ENCODE data around the gene NDUFS2. TPM values are rescaled to one million over a fixed set of nuclear protein-coding genes. Genes with fewer than 3 reads are reported as not detected.

The NDUFS2 gene
- total and polyA plus RNA-seq, 9 of the 15 experiments (the other 6 are each of a cell fraction or from before 2014, with no cell fraction given), result 70.0 to 176 (median 141) TPM

DNA sequence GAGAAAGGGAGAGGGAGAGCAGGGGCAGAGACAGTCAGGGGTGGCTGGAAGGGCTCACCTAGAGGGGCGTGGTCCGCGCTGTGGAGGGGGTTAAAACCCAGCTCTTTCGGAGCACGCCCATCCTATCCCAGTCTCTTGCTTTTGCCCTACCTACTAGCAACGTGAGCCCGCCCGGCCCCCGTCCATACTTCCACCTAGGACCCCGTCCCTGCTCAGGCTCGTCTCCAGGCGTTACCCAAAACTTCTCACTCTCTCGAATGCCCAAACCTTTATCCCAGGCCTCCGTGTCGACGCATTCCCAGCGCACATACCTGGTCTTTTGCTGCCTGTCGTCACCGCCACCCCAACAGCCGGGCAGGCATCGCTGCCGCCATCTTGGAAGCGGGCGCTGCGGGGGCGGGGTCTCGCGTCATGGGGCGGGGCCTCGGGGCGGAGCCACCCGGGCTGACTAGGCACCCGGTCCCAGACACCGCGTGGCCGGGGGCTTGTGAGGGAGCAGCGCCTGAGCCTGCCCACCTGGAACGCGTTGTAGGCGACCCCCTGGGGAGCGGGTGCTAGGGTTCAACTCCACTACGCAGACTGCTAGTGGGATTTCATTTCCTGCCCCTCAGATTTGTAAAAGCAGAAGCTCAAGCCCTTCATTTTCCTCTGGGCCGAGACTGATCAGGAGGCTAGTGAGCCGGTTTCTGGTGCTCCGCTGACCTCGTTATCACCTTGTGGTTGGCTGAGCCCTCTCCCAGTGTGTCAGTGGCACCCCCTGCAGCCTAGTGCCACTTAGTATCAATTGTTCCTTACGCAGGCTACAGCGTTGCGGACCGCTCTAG lies 24.8 kb upstream of the NDUFS2 start, which contains the start of gene B4GALT3 (continued):
- TF ChIP-seq, protein P1, sequence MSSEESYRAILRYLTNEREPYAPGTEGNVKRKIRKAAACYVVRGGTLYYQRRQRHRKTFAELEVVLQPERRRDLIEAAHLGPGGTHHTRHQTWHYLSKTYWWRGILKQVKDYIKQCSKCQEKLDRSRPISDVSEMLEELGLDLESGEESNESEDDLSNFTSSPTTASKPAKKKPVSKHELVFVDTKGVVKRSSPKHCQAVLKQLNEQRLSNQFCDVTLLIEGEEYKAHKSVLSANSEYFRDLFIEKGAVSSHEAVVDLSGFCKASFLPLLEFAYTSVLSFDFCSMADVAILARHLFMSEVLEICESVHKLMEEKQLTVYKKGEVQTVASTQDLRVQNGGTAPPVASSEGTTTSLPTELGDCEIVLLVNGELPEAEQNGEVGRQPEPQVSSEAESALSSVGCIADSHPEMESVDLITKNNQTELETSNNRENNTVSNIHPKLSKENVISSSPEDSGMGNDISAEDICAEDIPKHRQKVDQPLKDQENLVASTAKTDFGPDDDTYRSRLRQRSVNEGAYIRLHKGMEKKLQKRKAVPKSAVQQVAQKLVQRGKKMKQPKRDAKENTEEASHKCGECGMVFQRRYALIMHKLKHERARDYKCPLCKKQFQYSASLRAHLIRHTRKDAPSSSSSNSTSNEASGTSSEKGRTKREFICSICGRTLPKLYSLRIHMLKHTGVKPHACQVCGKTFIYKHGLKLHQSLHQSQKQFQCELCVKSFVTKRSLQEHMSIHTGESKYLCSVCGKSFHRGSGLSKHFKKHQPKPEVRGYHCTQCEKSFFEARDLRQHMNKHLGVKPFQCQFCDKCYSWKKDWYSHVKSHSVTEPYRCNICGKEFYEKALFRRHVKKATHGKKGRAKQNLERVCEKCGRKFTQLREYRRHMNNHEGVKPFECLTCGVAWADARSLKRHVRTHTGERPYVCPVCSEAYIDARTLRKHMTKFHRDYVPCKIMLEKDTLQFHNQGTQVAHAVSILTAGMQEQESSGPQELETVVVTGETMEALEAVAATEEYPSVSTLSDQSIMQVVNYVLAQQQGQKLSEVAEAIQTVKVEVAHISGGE (CRISPR knock-in tag; IDR thresholded peaks at IDR 0.05), result peak in 1 of 3 experiments; percentile 71; a peak in 2 of 6 replicates
- TF ChIP-seq HDAC1 (IDR thresholded peaks at IDR 0.05), result peak in 1 of 2 experiments; percentile 88; a peak in 1 of 4 replicates
- peak; percentile 89 for TF ChIP-seq CBX1 (IDR thresholded peaks at IDR 0.05; ENCODE audit: low read depth)
- no peak for TF ChIP-seq XRCC4 (IDR thresholded peaks at IDR 0.05; ENCODE audit: extremely low read depth, insufficient read depth, insufficient read length)
- TF ChIP-seq RAD51 (IDR thresholded peaks at IDR 0.05; ENCODE audit: borderline replicate concordance, low read depth), result 0 out of 2 replicates have a peak, but pooled peaks have one; percentile 20
- peak; percentile 90 for TF ChIP-seq MTA3 (IDR thresholded peaks at IDR 0.05; ENCODE audit: borderline replicate concordance)
- TF ChIP-seq, protein P2, sequence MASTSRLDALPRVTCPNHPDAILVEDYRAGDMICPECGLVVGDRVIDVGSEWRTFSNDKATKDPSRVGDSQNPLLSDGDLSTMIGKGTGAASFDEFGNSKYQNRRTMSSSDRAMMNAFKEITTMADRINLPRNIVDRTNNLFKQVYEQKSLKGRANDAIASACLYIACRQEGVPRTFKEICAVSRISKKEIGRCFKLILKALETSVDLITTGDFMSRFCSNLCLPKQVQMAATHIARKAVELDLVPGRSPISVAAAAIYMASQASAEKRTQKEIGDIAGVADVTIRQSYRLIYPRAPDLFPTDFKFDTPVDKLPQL (IDR thresholded peaks at IDR 0.05; ENCODE audit: extremely low read depth, insufficient read length), result no peak
- TF ChIP-seq GABPB2 (CRISPR knock-in tag; conservative IDR thresholded peaks at IDR 0.05), result 0 out of 2 replicates have a peak, but pooled peaks have one; percentile 76
- TF ChIP-seq MAZ (CRISPR knock-in tag; conservative IDR thresholded peaks at IDR 0.05 in 1 of 2, IDR thresholded peaks at IDR 0.05 in 1 of 2), result peak; percentile 83 to 94; a peak in 3 of 4 replicates
- TF ChIP-seq NCOR1 (IDR thresholded peaks at IDR 0.05), result peak; percentile 27
- TF ChIP-seq ZNF766 (CRISPR knock-in tag; conservative IDR thresholded peaks at IDR 0.05), result peak; percentile 86; the same call in 1 of the 2 replicates
- TF ChIP-seq POLR2AphosphoS2 (IDR thresholded peaks at IDR 0.05; ENCODE audit: low read length), result peak; percentile 45; the same call in 1 of the 2 replicates
- peak; percentile 47 for TF ChIP-seq RBBP5 (IDR thresholded peaks at IDR 0.05; ENCODE audit: borderline replicate concordance, insufficient read depth, low read length, poor library complexity, severe bottlenecking)
- no peak for TF ChIP-seq ID3 (CRISPR knock-in tag; IDR thresholded peaks at IDR 0.05)
- 0 out of 2 replicates have a peak, but pooled peaks have one; percentile 27 for TF ChIP-seq ID3 (tag; IDR thresholded peaks at IDR 0.05)
- 0 out of 2 replicates have a peak, but pooled peaks have one; percentile 72 for TF ChIP-seq ATF6 (CRISPR knock-in tag; IDR thresholded peaks at IDR 0.05)
- peak; percentile 78 for TF ChIP-seq FOSL1 (tag; conservative IDR thresholded peaks at IDR 0.05)
- no peak for TF ChIP-seq IRF9 (tag; IDR thresholded peaks at IDR 0.05)
